Left ventricle myocardium superior (tissue), 1 donor: ENCODE measurements around the gene CTAGE9. TPM values are rescaled to one million over a fixed set of nuclear protein-coding genes. Genes with fewer than 3 reads are reported as not detected.
"Not testable (repeated sequence)": the region's sequence is repeated elsewhere in the genome, so short reads cannot be mapped to it uniquely, and the experiment has no call there.

Source experiments
- ATAC-seq: fragments of 200-7000 bp; cut with Tn5 transposase; one replicate; pipeline ENCODE4 v1.9.1; 2020; ENCODE audit warnings: mild to moderate bottlenecking, moderate library complexity
- DNase-seq: peaks from one replicate; pipeline ENCODE4 v3.0.0-alpha.2; 2020
- intact Hi-C: fragments of 100-400 bp; cut with micrococcal nuclease; formaldehyde crosslinking; loops from one replicate; pipeline ENCODE4 v1.11.0; 2022
- total RNA-seq: library from RNA; stranded (reverse); fragmentation: NEBNext Ultra II Directional; extraction: Animal tissue kit (Norgen Biotek cat#: 25700); gene quantifications from one replicate; pipeline ENCODE4 v1.2.1, GENCODE V29; 2021
- donor health status: DM: no; HTN: yes; CAD: no; lungs with severe emphysema.

The CTAGE9 gene
- total RNA-seq, 1 donor from 2014 or later = not detected

DNA sequence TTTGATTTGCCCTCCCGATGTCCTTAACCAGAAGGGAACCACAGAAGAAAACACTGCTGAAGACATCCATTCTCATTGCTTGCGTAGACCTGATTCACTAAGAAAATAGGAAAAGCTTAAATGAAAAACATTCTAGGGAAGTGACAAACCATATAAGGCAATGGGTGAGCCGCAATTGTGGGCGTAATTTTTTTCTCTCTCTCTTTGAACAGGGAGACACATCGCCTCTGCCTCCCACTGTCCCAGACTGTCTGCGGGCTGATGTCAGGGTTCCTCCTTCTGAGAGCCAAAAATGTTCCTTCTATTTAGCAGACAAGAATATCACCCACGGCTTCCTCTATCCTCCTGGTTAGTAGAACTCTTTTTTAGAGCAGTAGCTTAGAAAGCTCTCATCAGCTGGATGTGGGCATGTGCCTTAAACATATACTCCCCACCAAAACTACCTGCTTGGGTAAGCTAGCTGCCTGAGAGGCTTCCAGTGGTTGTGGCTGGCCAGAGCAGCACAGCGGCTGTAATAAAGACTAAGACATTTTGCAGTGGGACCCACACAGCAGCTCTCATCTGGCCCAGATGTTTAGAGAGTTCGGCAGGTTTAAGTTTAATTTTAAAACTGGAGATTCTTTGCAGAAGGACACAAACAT lies 22.7 kb upstream of the CTAGE9 start:
- intact Hi-C loops = no loop called here
- ATAC-seq (peak; percentile 41), DNase-seq (peak; percentile 27)

DNA sequence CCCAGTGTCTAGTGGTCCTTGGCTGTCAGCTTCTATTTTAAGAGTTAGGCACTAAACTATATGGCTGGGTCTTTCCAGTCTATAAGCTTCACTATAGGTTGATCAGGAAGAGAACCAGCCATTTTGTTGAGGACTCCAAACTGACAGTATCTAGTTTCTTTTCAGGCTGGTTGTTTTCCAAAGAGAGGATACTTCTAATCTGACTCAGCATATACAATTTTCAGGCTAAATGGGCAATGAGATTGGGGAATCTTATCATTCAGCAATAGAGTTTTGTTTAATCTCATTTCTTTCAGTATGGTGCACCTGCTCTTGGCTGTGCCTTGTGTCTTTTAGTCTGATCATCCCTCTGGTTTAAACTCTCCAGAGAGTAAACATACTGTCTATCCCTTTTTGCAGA lies 20.4 kb upstream of the CTAGE9 start:
- ATAC-seq = no peak
- no peak for DNase-seq
- intact Hi-C loops = no loop called here

DNA sequence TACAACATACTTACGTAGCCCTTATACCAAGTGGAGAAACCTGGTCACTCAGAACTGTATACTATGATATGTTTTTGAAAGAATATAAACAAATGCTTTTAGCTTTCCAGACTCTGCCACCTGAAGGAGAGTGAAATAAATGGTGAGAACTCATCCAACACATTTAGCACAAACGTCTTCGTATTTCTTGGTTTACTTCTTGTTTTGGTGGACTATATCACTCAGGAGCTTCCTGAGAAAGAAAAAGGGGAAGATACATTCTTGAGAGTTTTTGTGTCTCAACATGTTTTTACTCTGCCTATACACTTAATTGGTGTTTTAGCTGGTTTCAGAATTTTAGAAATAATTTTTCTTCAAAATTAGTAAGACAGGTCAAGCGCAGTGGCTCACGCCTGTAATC lies 19.4 kb upstream of the CTAGE9 start:
- ATAC-seq (no peak), DNase-seq (no peak)
- intact Hi-C loops = no loop called here

DNA sequence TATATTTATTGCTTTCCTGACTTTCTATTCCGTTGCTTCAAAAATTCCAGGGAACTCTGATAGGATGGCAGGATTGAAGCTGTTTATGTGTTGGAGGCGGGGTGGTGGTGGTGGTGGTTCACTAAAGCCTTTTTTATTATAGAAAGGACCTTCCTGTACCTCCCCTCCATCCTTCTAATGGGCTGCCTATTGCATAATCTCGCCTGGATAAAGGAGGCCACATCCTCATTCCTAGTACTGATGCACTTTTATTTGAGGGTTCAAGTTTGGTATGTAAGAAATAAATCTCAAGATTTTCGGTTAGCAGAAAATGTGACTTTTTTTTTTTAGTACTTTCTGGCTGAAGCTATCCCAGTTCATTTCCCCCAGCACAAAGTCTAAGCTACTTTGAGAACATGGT lies 18.7 kb upstream of the CTAGE9 start:
- DNase-seq (no peak), ATAC-seq (no peak)
- intact Hi-C loops = no loop called here

DNA sequence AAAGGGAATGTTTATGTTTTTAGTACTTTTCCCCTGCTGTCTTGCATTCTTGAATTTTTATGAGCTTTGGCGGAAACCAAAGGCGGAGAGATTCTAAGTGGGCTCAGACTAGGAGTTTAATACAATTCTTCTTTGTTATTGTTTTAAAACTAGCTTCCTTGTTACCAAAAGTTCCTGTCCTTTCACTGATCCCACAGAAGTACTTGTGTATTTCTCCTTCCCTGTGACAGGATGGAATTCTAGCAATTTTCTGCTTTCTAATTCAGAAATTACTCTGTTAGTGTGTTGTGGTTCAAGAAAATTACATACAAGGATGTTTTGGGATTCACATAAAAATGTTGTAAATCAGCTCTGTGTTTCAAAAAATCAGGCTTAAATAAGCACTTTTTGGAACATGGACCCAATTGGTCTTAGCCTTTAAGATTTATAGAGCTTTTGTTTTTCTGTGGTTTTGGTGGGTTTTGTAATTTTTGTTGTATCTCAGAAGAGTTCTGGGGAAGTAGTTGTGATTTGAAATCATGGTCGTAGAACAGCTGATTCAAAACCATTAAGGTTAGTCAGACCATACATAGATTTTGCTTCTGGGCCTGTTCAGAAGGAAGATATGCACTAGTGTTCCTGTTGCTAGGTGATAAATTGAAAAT lies 17.6 kb upstream of the CTAGE9 start:
- intact Hi-C loops = no loop called here
- DNase-seq (no peak), ATAC-seq (no peak)

DNA sequence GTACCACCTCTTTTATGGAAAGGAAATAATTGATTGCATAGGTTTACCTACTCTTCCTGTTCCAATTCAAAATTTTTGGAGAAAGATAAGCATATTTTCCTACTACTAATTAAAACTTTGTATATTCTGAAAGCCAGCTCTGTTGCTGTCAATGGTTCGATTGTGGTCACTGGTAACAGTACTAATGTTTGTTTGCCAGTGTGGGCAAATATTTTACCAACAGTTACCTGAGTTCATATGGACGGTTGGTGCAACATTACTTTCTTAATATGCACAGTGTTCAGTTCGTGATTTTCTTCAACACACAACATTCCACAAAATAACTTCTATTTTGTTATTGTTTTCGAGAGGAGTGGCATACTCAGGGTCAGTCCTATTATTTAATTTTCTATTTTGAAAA lies 17.1 kb upstream of the CTAGE9 start:
- DNase-seq (no peak), ATAC-seq (no peak)
- intact Hi-C loops = no loop called here

DNA sequence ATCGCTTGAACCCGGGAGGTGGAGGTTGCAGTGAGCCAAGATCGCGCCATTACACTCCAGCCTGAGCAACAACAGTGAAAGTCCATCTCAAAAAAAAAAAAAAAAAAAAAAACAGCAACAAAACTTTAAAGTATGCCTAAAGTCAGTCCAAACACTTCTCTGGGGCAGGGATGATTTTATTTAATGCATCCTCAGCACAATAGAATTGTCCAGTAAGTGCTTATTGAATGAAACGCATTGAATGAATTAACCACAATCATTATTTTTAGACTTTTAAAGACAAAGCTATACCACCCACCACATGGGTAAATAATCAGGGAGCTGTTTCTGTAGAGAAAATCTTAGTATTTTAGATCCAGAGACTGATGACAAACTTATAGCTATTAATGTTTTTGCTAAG lies 16.6 kb upstream of the CTAGE9 start:
- ATAC-seq (no peak), DNase-seq (no peak)
- intact Hi-C loops = no loop called here

DNA sequence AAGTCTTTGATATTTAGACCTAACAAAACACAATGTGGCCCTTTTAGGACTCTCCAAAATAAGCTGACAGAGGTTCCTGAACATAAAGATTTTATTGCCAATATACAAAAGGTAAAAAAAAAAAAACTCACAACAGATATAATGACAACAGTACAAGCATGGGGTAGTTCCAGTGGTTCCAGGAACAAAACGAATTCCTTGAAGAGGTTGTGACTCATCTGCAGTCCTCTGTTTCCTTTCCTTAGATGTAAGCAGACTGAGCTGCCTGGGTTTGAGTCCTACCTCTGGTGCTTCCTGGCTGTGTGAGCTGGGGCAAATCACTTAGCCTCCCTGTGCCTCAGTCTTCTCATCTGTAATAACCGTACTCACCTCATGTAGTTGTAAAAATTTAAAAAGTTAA lies 13.3 kb upstream of the CTAGE9 start:
- ATAC-seq (no peak), DNase-seq (no peak)
- intact Hi-C loops = no loop called here

DNA sequence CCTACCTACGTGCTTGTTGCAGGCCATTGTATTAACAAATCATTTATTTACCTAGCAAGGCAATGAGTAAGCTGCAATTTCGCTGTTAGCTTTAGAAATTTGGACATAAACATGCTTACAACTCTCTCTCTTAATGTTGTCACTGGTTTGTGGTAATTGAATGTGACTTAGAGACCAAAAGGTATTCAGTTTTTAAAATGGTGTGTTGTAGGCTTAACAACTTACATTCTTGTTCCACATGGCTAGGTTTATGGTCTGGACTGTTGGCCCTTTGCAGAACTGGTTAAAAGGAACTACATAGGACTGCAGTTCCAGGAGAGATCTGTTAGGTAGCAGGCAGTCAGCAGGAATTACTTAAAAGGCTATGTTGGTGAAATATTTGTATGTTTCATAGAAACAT lies 10.3 kb upstream of the CTAGE9 start:
- DNase-seq (no peak), ATAC-seq (no peak)
- intact Hi-C loops = no loop called here

DNA sequence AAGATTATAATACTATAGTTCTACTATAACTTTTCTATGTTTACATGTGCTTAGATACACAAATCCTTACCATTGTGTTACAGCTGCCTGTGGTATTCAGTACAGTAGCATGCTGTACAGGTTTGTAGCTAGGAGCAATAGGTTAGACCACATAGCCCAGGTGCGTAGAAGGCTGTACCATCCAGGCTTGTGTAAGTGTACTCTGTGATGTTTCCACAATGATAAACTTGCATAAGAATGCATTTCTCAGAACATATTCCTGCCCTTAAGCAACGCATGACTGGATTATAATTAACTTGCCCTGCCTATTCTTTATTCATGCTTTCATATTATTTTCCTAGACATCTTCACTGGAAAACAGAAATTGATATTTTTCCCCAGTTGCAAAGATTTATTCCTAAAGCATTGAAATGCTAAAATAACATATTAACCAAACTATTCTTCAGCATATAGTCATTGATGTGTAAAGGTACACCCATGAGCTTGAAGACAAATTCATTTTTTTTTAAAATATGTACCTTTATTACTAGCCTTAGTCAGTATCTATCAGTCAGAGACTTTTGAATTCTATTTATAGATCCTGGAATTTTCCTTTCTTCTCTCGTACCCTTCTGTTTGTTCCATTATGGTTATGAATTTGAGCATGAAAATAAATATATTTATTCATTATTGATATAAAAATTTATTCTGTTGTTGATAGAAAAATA lies 7.2 kb upstream of the CTAGE9 start:
- intact Hi-C loops = no loop called here
- ATAC-seq (no peak), DNase-seq (no peak)

DNA sequence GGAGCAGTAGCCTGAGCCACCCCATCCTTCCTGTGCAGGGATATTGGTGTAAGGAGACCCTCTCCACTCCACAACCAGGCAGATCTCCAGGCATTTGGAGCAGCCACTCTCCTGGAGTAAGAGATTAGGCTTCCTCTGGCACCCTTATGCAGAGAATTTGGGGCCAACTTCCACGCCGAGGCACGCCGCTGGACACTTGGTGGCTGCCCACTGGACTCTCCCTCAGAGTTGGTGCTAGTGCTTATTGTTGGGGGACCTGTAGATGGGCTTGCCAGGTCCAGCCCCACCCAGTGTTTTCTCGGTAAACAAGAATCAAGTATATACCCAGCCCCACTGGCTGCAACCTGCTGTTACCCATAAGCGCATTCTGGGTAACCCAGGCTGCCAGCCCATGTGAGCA lies 4.8 kb upstream of the CTAGE9 start:
- intact Hi-C loops, ATAC-seq, DNase-seq: not testable (repeated sequence)

DNA sequence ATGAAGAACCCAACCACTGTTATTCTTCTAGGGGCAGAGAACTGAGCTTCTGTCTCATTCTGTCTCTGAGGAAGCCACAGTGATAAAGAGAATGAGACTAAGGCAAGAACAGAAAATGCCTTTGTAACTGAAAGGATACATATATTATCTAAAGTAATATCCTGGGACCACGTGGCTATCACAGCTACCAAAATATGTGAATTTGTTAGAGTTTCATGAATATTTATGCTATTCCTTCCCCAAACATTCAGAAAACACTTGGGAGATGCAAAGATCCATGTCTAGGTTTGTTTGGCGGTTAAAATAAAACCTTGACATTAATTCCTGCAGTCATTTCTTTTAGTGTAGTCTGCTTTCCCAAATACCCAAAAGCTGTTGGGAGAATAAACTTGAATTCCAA lies 6.9 kb downstream of the CTAGE9 start:
- intact Hi-C loops, ATAC-seq, DNase-seq: not testable (repeated sequence)

DNA sequence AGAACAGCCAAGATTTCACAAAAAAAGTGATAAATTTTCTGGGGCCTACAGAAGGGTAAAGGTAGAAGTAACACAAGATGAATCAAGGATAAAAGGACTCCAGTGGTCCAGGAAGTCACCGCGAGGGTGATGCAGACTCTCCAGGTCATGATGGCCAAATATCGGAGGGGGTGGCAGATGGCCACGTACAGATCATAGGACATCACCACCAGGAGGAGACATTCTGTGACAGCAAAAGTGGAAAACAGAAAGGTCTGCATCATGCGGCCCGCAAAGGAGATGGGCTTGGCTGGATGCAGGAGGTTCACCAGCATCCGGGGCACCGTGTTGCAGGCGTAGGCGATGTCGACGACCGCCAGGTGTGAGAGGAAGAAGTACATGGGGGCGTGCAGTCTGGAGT lies 10.0 kb downstream of the CTAGE9 start:
- DNase-seq, ATAC-seq, intact Hi-C loops: not testable (repeated sequence)

DNA sequence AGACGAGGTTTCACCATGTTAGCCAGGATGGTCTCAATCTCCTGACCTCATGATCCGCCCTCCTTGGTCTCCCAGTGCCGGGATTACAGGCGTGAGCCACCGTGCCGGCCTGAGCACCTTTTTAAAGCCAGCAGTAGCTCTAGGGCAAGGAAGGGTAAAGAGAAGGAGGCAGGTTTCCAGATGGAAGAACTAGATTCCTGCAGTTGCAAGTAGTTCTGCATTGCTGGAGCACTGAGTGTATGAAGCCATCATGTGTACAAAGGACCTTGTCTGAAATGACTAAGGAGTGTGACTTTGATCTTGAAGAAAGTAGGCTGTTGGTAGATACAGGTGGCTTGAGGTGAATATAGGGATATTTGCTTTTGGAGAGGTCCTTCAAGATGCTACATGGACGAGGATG lies 13.9 kb downstream of the CTAGE9 start:
- DNase-seq = no peak

DNA sequence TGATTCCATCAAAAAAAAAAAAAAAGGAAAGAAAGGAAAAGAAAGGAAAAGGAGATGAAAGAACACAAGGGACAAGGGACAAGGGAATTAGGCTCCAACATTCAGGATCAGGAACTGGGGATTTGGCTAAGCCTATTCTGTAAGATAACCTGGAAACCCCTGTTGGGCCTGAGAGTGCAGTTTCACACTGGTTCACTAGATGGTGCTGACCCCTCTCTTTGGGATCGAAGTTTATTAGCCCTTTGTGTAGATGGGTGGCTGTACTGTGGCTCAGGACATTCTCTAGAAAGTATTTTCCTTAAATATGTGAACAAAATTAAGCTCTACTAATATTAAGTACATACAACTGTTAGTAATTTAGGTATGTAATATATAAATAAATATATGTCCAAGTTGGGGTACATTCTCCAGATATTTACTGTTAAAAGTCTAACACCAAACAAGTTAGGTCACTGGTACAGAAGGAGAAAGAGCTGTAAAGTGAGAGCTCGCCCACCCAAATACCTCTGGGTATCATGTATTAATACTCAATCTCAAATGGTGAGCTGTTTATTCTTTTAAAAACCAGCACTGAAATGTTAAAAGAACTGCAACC lies 15.9 kb downstream of the CTAGE9 start:
- intact Hi-C loops = loop anchor here (5.0 kb wide), 1 partner anchor 217 kb away; no protein-coding TSS in a partner anchor
- peak; percentile 74 for ATAC-seq

More for the DNA sequence above, 13.9 kb downstream of the CTAGE9 start:
- no peak for ATAC-seq
- intact Hi-C loops = no loop called here

DNA sequence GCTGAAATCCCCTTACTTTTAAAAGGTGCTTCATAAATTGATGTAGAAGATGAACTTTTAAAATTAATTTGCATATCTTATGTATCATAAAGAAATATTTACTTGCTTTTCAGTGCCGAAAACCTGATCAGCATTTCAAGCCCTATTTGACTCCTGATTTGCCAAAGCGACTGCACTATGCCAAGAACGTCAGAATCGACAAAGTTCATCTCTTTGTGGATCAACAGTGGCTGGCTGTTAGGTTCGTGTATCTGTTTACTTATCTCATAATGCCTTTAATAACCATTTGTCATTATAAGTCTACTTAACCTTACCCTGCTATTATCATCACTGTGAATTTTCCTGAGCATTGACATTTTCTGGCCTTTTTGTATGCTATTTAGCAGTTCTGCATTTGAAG lies 17.4 kb downstream of the CTAGE9 start:
- no peak for ATAC-seq
- intact Hi-C loops = loop anchor here (5.0 kb wide), 1 partner anchor 219 kb away; no protein-coding TSS in a partner anchor
- no peak for DNase-seq

More for the DNA sequence above, 15.9 kb downstream of the CTAGE9 start:
- DNase-seq = no peak

DNA sequence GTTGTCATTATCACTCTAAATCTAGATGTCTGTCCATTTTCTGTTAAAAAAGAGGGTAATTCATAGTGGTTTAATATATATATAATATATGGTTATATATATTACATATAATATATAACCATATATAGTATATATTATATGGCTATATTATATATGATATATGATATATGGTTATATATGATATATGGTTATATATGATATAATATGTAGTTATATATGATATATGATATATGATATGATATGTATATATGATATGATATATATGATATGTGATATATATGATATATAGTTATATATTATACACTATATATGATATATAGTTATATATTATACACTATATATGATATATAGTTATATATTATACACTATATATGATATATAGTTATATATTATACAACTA lies 18.2 kb downstream of the CTAGE9 start:
- no peak for ATAC-seq
- intact Hi-C loops = loop anchor here (5.0 kb wide), 1 partner anchor 220 kb away; no protein-coding TSS in a partner anchor
- DNase-seq = no peak

DNA sequence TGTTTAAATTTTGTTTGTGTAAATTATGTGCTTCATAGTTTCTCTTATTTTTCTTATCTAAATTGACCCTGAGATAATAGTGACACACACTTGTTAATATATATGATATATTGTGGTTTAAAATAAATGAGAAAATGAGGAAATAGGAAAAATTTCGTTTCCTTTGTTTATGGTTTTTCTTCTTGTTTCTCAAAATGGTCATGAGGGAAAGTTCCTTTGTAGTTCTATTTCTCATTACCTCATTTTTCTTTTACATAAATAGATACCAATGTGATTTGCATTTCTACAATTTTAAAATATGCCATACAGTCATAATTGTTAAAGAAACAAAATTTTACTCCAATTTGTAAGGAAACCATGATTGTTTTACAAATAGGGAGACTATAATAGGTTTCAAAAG lies 18.8 kb downstream of the CTAGE9 start:
- no peak for ATAC-seq
- intact Hi-C loops = loop anchor here (5.0 kb wide), 1 partner anchor 220 kb away; no protein-coding TSS in a partner anchor
- no peak for DNase-seq

DNA sequence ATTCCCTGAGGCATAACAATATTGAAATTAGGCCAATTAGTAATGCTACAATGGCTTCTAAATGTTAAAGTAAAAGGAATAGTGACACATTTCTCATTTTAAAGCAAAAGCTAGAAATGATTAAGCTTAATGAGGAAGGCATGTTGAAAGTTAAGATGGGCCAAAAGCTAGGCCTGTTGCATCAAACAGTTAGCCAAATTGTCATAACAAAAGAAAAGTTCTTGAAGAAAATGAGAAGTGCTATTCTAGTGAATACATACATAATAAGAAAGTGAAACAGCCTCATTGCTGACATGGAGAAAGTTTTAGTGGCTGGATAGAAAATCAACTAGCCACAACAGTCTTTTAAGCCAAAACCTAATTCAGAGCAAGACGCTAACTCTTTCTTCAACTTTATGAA lies 22.5 kb downstream of the CTAGE9 start:
- no peak for ATAC-seq
- intact Hi-C loops = no loop called here
- DNase-seq = no peak

DNA sequence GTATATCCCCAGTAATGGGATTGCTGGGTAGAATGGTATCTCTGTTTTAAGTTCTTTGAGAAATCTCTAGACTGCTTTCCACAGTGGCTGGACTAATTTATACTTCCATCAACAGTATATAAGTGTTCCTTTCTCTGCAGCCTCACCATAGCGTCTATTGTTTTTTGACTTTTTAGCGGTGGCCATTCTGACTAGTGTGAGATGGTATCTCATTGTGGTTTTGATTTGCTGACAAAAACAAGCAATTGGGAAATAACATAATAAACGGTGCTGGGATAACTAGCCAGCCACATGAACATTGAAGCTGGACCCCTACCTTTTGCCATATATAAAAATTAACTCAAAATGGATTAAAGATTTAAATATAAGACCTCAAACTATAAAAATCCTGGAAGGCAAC lies 23.8 kb downstream of the CTAGE9 start:
- intact Hi-C loops = no loop called here
- DNase-seq = no peak

More for the DNA sequence above, 23.8 kb downstream of the CTAGE9 start:
- no peak for ATAC-seq
